Activated B cell treated with CpG ODN at 0.5 μM for 24 hours (primary cell): ENCODE results near the gene FHIP1A. TPM values are rescaled to one million over a fixed set of nuclear protein-coding genes. Genes with fewer than 3 reads are reported as not detected.

ENCODE experiments used
- ATAC-seq: fragments of 200-7000 bp; cut with Tn5 transposase; one replicate; pipeline ENCODE4 v1.10.0; 2021; ENCODE audit warnings: low read depth, mild to moderate bottlenecking, moderate library complexity
- CTCF ChIA-PET: fragments of 350-600 bp; sonication (Branson Sonifier 250); formaldehyde crosslinking; loops from one replicate; lab custom pipeline; 2021; ENCODE audit warnings: antibody characterized with exemption; lab: Charles Lee
- POLR2A ChIA-PET: fragments of 350-600 bp; sonication (Branson Sonifier 250); formaldehyde crosslinking; loops from one replicate; lab custom pipeline; 2021; ENCODE audit warnings: antibody characterized with exemption; lab: Charles Lee
- DNase-seq: peaks from one replicate; pipeline ENCODE4 v3.0.0; 2022
- H3K27ac Mint-ChIP-seq: one replicate; pipeline ENCODE4 v1.8.0; 2020; ENCODE audit warnings: mixed read lengths
- H3K27me3 Mint-ChIP-seq: one replicate; pipeline ENCODE4 v1.8.0; 2021; ENCODE audit warnings: mixed read lengths
- H3K36me3 Mint-ChIP-seq: one replicate; pipeline ENCODE4 v1.8.0; 2021; ENCODE audit warnings: low read depth, mixed read lengths
- H3K4me1 Mint-ChIP-seq: one replicate; pipeline ENCODE4 v1.8.0; 2021; ENCODE audit warnings: mixed read lengths
- H3K4me3 Mint-ChIP-seq: one replicate; pipeline ENCODE4 v1.8.0; 2020; ENCODE audit warnings: mild to moderate bottlenecking, mixed read lengths
- H3K9me3 Mint-ChIP-seq: one replicate; pipeline ENCODE4 v1.8.0; 2020; ENCODE audit warnings: mixed read lengths
- CTCF ChIP-seq: fragments of 200-600 bp; IDR thresholded peaks from one replicate; pipeline ENCODE4 v1.8.0; 2022; ENCODE audit warnings: antibody characterized with exemption, mild to moderate bottlenecking
- intact Hi-C: fragments of 100-400 bp; cut with micrococcal nuclease; formaldehyde crosslinking; loops from one replicate; pipeline ENCODE4 v1.15.1; 2024
- total RNA-seq: library from RNA; stranded (reverse); gene quantifications from 2 replicates; pipeline ENCODE4 v1.2.3, GENCODE V29; 2022

The FHIP1A gene
- total RNA-seq, 1 donor from 2014 or later, result 0.04 TPM

- H3K4me3 Mint-ChIP-seq, result no peak overlapping the region
- ATAC-seq (no peak), DNase-seq (no peak)
- H3K27me3 Mint-ChIP-seq, result peaks cover 11% of the 10 kb centered on the region
- H3K36me3 Mint-ChIP-seq, result no peaks in the 10 kb centered on the region
- CTCF ChIA-PET, result no interaction called here
- no peaks in the 10 kb centered on the region for H3K9me3 Mint-ChIP-seq
- no peak overlapping the region for H3K27ac Mint-ChIP-seq
- POLR2A ChIA-PET, result no interaction called here
- no peak for TF ChIP-seq CTCF
- H3K4me1 Mint-ChIP-seq, result no peaks in the 10 kb centered on the region
- intact Hi-C loops, result no loop called here
These were observed 8.2 kb downstream of the FHIP1A start for GRCh38 chr4:151417164-151417571.

DNA sequence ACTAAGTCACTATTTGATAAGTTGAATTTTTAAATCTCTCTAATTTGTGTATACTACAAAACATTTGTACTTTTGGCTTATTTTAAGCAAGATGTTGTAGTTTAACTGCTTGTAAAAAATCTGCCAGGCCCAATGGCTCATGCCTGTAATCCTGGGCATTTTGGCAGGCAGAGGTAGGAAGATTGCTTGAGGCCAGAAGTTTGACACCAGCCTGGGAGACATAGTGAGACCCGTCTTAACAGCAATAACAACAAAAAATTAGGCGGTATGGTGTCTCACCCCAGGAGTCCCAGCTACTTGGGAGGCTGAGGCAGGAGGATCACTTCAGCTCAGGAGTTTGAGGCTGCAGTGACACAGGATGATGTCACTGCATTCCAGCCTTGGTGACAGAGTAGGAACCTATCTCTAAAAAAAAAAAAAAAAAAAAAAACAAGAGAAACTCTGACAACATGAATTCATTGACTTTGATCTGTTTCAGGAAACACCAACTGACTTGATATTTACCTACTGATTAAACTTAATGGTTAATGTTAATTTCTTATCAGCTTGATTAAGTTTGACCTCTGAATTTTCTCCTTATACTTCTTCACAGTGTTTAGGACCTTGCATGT, 8.9 kb downstream of the FHIP1A start:
- ChIA-PET CTCF (no interaction called here), POLR2A (no interaction called here)
- H3K36me3 Mint-ChIP-seq, result no peaks in the 10 kb centered on the region
- intact Hi-C loops, result no loop called here
- H3K9me3 Mint-ChIP-seq, result no peaks in the 10 kb centered on the region
- H3K27ac Mint-ChIP-seq, result no peak overlapping the region
- no peaks in the 10 kb centered on the region for H3K4me1 Mint-ChIP-seq
- H3K27me3 Mint-ChIP-seq, result peaks cover 9% of the 10 kb centered on the region
- DNase-seq (no peak), ATAC-seq (no peak)
- TF ChIP-seq CTCF, result no peak
- no peak overlapping the region for H3K4me3 Mint-ChIP-seq

DNA sequence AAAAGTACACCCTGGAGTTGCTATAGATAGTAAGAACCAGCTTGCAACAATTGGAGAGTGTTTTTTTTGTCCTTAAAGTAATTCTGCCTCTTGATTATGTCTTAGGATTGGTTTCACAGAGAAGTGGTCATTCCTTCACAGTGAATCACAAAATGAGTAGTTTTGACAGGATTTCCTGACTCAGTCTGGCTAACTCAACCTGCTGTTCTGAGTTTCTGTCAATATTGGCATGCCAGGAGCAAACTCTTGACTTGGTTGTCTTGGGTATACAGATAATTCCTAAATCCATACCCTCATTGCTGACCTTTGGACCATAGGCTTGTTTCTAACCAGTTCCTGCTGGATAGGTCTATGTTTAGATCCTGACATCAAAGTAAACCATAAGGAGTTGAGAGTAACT, 9.4 kb downstream of the FHIP1A start:
- intact Hi-C loops, result no loop called here
- no peak for ATAC-seq
- no peak overlapping the region for H3K27ac Mint-ChIP-seq
- CTCF ChIA-PET, result no interaction called here
- no peaks in the 10 kb centered on the region for H3K9me3 Mint-ChIP-seq
- H3K4me1 Mint-ChIP-seq, result no peaks in the 10 kb centered on the region
- no peak overlapping the region for H3K4me3 Mint-ChIP-seq
- peaks cover 6% of the 10 kb centered on the region for H3K27me3 Mint-ChIP-seq
- no peak for TF ChIP-seq CTCF
- no peaks in the 10 kb centered on the region for H3K36me3 Mint-ChIP-seq
- POLR2A ChIA-PET, result no interaction called here
- DNase-seq, result no peak

DNA sequence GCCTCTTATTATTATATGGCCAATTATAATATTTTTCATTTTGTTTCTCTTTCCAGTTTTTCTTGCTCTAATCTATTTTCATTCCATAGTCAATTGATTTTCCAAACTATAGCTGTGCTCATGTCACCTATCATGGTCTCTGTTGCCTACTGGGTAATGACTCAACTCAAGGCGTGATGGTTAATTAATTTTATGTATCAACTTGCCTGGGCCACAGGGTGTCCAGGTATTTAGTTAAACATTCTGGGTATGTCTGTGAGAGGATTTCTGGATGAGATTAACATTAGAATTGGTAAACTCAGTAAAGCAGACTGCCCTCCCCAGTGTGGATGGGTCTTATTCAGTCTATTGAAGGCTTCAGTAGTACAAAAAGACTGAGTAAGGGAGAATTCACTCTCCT, 9.9 kb downstream of the FHIP1A start:
- no peaks in the 10 kb centered on the region for H3K36me3 Mint-ChIP-seq
- ATAC-seq (no peak), DNase-seq (no peak)
- no peaks in the 10 kb centered on the region for H3K4me1 Mint-ChIP-seq
- intact Hi-C loops, result no loop called here
- no peaks in the 10 kb centered on the region for H3K9me3 Mint-ChIP-seq
- peaks cover 10% of the 10 kb centered on the region for H3K27me3 Mint-ChIP-seq
- ChIA-PET CTCF (no interaction called here), POLR2A (no interaction called here)
- H3K4me3 Mint-ChIP-seq, result no peak overlapping the region
- TF ChIP-seq CTCF, result no peak
- H3K27ac Mint-ChIP-seq, result no peak overlapping the region

- no peak for TF ChIP-seq CTCF
- H3K27me3 Mint-ChIP-seq, result peaks cover 19% of the 10 kb centered on the region
- H3K36me3 Mint-ChIP-seq, result no peaks in the 10 kb centered on the region
- DNase-seq (no peak), ATAC-seq (no peak)
- H3K4me1 Mint-ChIP-seq, result no peaks in the 10 kb centered on the region
- ChIA-PET CTCF (no interaction called here), POLR2A (no interaction called here)
- H3K4me3 Mint-ChIP-seq, result no peak overlapping the region
- intact Hi-C loops, result no loop called here
- no peaks in the 10 kb centered on the region for H3K9me3 Mint-ChIP-seq
- no peak overlapping the region for H3K27ac Mint-ChIP-seq
These were observed 11.4 kb downstream of the FHIP1A start for GRCh38 chr4:151420250-151420807.
